Heart left ventricle (tissue), 13 donors: ENCODE results near the gene CENPO.

ENCODE experiments used
- POLR2A ChIP-seq, 2 donors: fragments of 450-650 bp; IDR thresholded peaks; one replicate each; pipeline ENCODE4 v1.6.1; 2017; ENCODE audit warnings: antibody characterized with exemption in 2 of 2, mild to moderate bottlenecking in 2 of 2, moderate library complexity in 2 of 2
- TF ChIP-seq, protein P1 (sequence below), 12 donors: fragments of 200-600 bp; sonication (generic) in 4 of 12; IDR thresholded peaks; one replicate each; pipeline versions ENCODE4 v1.5.0 to v1.8.0; 2018 to 2022; ENCODE audit warnings: antibody characterized with exemption in 12 of 12, mild to moderate bottlenecking in 5 of 12
- donor health status: ischemic (EF 13 %, LVEDD 7.1; RV severe dilation, severe dysfunction).
- donor health status: DM: no; HTN: yes; CAD: no.
- donor health status: DM: no; HTN: no; CAD: no.
- donor health status: ischemic (EF 25% LVEDD 6.9; RV normal size, moderate dysfunction).
- donor health status: ischemic (EF 25% LVEDD 5.7; RV mildly dilated, moderate dysfunction).
- donor health status: ischemic (EF 35%, LVEDD 5.7; RV mildly dilated, moderate dysfunction).
- donor health status: nonischemic (EF 11% LVEDD 7.7; RV severe dilation, severe dysfunction).
- donor health status: DM: yes; HTN: yes; CAD: no.
- donor health status: PGD.
- donor health status: ischemic (EF 29% LVEDD 5.4; RV normal size, mild dysfunction).
- donor health status: nonischemic (EF 23%, LVEDD 6.1; RV moderate dilation, normal function).

DNA sequence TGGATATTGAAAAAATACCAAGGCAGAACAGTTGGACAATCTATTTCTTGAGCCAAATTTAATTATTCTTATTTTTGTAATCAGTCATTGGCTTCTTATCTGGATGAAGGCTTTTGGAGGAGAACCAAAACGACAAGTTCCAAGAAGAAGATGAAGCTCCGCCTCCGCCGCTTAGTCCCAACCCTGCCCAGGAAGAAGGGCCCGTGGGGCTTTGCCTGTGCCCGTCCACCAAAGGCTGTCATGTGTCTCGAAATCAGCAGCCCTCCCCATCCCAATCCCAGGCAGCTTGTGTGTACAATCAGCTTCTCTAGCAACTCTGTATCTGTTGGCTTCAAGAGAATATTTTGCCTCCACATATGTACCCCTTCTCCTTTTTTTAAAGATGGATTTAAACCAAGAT is 24.6 kb upstream of the CENPO start:
- TF ChIP-seq, protein P1, sequence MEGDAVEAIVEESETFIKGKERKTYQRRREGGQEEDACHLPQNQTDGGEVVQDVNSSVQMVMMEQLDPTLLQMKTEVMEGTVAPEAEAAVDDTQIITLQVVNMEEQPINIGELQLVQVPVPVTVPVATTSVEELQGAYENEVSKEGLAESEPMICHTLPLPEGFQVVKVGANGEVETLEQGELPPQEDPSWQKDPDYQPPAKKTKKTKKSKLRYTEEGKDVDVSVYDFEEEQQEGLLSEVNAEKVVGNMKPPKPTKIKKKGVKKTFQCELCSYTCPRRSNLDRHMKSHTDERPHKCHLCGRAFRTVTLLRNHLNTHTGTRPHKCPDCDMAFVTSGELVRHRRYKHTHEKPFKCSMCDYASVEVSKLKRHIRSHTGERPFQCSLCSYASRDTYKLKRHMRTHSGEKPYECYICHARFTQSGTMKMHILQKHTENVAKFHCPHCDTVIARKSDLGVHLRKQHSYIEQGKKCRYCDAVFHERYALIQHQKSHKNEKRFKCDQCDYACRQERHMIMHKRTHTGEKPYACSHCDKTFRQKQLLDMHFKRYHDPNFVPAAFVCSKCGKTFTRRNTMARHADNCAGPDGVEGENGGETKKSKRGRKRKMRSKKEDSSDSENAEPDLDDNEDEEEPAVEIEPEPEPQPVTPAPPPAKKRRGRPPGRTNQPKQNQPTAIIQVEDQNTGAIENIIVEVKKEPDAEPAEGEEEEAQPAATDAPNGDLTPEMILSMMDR (IDR thresholded peaks at IDR 0.05): no peak
- TF ChIP-seq POLR2A (IDR thresholded peaks at IDR 0.05): no peak
